ENCODE data around the gene MYCN. TPM values are rescaled to one million over a fixed set of nuclear protein-coding genes. Genes with fewer than 3 reads are reported as not detected.

The MYCN gene
- total RNA-seq, 1 experiment from 2014 or later = 54.4 TPM

- ChIA-PET POLR2A (no interaction called here), CTCF (no interaction called here)
- intact Hi-C loops (cut with micrococcal nuclease; ENCODE audit: unreplicated experiment) = loop anchor here (5.0 kb wide), 1 partner anchor 114 kb away; no protein-coding TSS in a partner anchor
Measured at GRCh38 chr2:15911686-15912085, 28.7 kb upstream of the MYCN start.

GRCh38 chr2:15912203-15912602, 28.1 kb upstream of the MYCN start:
- no peak for TF ChIP-seq CTCF (IDR thresholded peaks at IDR 0.05; ENCODE audit: insufficient read depth in 1 of 2, low read depth in 1 of 2, low read length in 1 of 2, severe bottlenecking in 1 of 2, unreplicated experiment in 1 of 2)
- H3K36me3 Mint-ChIP-seq (ENCODE audit: insufficient read depth, unreplicated experiment) = no peaks in the 10 kb centered on the region
- no peaks in the 10 kb centered on the region for H3K4me1 Mint-ChIP-seq (ENCODE audit: low read depth, unreplicated experiment)
- Histone ChIP-seq H3K4me3 (ENCODE audit: low read depth, low read length) (no peak overlapping the region), H3K27me3 (replicated peaks; ENCODE audit: control insufficient read depth, insufficient read depth, low read length) (no peaks in the 10 kb centered on the region), H3K36me3 (ENCODE audit: control insufficient read depth, insufficient read depth, low read length) (no peaks in the 10 kb centered on the region), H3K9me3 (no peaks in the 10 kb centered on the region), H3K4me1 (0 out of 2 replicates have a peak, but pooled peaks cover 5% of the 10 kb centered on the region)
- no peak overlapping the region for H3K27ac Mint-ChIP-seq (ENCODE audit: unreplicated experiment)
- intact Hi-C loops (cut with micrococcal nuclease; ENCODE audit: unreplicated experiment) = loop anchor here (5.0 kb wide), 1 partner anchor 115 kb away; no protein-coding TSS in a partner anchor
- H3K9me3 Mint-ChIP-seq (ENCODE audit: unreplicated experiment) = no peaks in the 10 kb centered on the region
- BruUV-seq (replicated peaks) = no TSS peak
- no peaks in the 10 kb centered on the region for H3K27me3 Mint-ChIP-seq (ENCODE audit: insufficient read depth, unreplicated experiment)
- ChIA-PET CTCF (no interaction called here), POLR2A (no interaction called here)
- no peak overlapping the region for H3K4me3 Mint-ChIP-seq (ENCODE audit: unreplicated experiment)
- no peak for DNase-seq

More at GRCh38 chr2:15911686-15912085, 28.7 kb upstream of the MYCN start:
- Histone ChIP-seq H3K4me3 (ENCODE audit: low read depth, low read length) (no peak overlapping the region), H3K9me3 (no peaks in the 10 kb centered on the region), H3K36me3 (ENCODE audit: control insufficient read depth, insufficient read depth, low read length) (no peaks in the 10 kb centered on the region), H3K4me1 (0 out of 2 replicates have a peak, but pooled peaks cover 5% of the 10 kb centered on the region), H3K27me3 (replicated peaks; ENCODE audit: control insufficient read depth, insufficient read depth, low read length) (no peaks in the 10 kb centered on the region)
- BruUV-seq (replicated peaks) = no TSS peak
- Mint-ChIP-seq H3K9me3 (ENCODE audit: unreplicated experiment) (no peaks in the 10 kb centered on the region), H3K27me3 (ENCODE audit: insufficient read depth, unreplicated experiment) (no peaks in the 10 kb centered on the region), H3K4me1 (ENCODE audit: low read depth, unreplicated experiment) (no peaks in the 10 kb centered on the region), H3K4me3 (ENCODE audit: unreplicated experiment) (no peak overlapping the region), H3K27ac (ENCODE audit: unreplicated experiment) (no peak overlapping the region), H3K36me3 (ENCODE audit: insufficient read depth, unreplicated experiment) (no peaks in the 10 kb centered on the region)
- DNase-seq = no peak
- TF ChIP-seq CTCF (IDR thresholded peaks at IDR 0.05; ENCODE audit: insufficient read depth in 1 of 2, low read depth in 1 of 2, low read length in 1 of 2, severe bottlenecking in 1 of 2, unreplicated experiment in 1 of 2) = no peak

- DNase-seq = no peak
- CTCF ChIA-PET = no interaction called here
Measured at GRCh38 chr2:15913146-15913545, 27.2 kb upstream of the MYCN start.

More at GRCh38 chr2:15913146-15913545, 27.2 kb upstream of the MYCN start:
- no TSS peak for BruUV-seq (replicated peaks)
- H3K36me3 ChIP-seq (ENCODE audit: control insufficient read depth, insufficient read depth, low read length) = no peaks in the 10 kb centered on the region
- H3K9me3 ChIP-seq = no peaks in the 10 kb centered on the region
- H3K27ac Mint-ChIP-seq (ENCODE audit: unreplicated experiment) = no peak overlapping the region
- H3K4me1 Mint-ChIP-seq (ENCODE audit: low read depth, unreplicated experiment) = peaks cover 3% of the 10 kb centered on the region
- intact Hi-C loops (cut with micrococcal nuclease; ENCODE audit: unreplicated experiment) = loop anchor here (5.0 kb wide), 1 partner anchor 116 kb away; no protein-coding TSS in a partner anchor
- no peaks in the 10 kb centered on the region for H3K9me3 Mint-ChIP-seq (ENCODE audit: unreplicated experiment)
- H3K36me3 Mint-ChIP-seq (ENCODE audit: insufficient read depth, unreplicated experiment) = no peaks in the 10 kb centered on the region
- H3K27me3 ChIP-seq (replicated peaks; ENCODE audit: control insufficient read depth, insufficient read depth, low read length) = no peaks in the 10 kb centered on the region
- no peak for TF ChIP-seq CTCF (IDR thresholded peaks at IDR 0.05; ENCODE audit: insufficient read depth in 1 of 2, low read depth in 1 of 2, low read length in 1 of 2, severe bottlenecking in 1 of 2, unreplicated experiment in 1 of 2)
- no peak overlapping the region for H3K4me3 Mint-ChIP-seq (ENCODE audit: unreplicated experiment)
- H3K4me1 ChIP-seq = peaks cover 8% of the 10 kb centered on the region
- H3K4me3 ChIP-seq (ENCODE audit: low read depth, low read length) = no peak overlapping the region
- POLR2A ChIA-PET = interaction anchor here (0.6 kb wide), 1 partner anchor 110 kb away, joined by 3 read pairs; no protein-coding TSS in a partner anchor
- no peaks in the 10 kb centered on the region for H3K27me3 Mint-ChIP-seq (ENCODE audit: insufficient read depth, unreplicated experiment)

All from Caco-2 (cell line).